ENCODE measurements around the gene RMND5A.

RMND5A gene

GRCh38 chr2:86746939-86747338, 26.8 kb downstream of the RMND5A start:
- Histone ChIP-seq H3K4me1 (ENCODE audit: control insufficient read depth, insufficient read depth, low read length) (peaks cover 11% of the 10 kb centered on the region), H3K27ac (ENCODE audit: low read depth, low read length) (no peak overlapping the region), H3K9ac (ENCODE audit: low read depth, low read length) (no peak overlapping the region), H3K36me3 (ENCODE audit: control insufficient read depth, insufficient read depth, low read length) (peaks cover 5% of the 10 kb centered on the region; the same call in 1 of the 2 replicates), H3K27me3 (ENCODE audit: control insufficient read depth, insufficient read depth, low read length) (no peaks in the 10 kb centered on the region), H3K4me3 (ENCODE audit: low read depth, low read length) (no peak overlapping the region), H3K9me3 (ENCODE audit: control insufficient read depth, insufficient read depth, low read length) (no peaks in the 10 kb centered on the region)

- Histone ChIP-seq H3K4me1 (ENCODE audit: control insufficient read depth, insufficient read depth, low read length) (peaks cover 11% of the 10 kb centered on the region), H3K9ac (ENCODE audit: low read depth, low read length) (peak overlapping the region; percentile 7; the same call in 1 of the 2 replicates), H3K9me3 (ENCODE audit: control insufficient read depth, insufficient read depth, low read length) (no peaks in the 10 kb centered on the region), H3K27me3 (ENCODE audit: control insufficient read depth, insufficient read depth, low read length) (no peaks in the 10 kb centered on the region), H3K27ac (ENCODE audit: low read depth, low read length) (no peak overlapping the region), H3K36me3 (ENCODE audit: control insufficient read depth, insufficient read depth, low read length) (peaks cover 15% of the 10 kb centered on the region), H3K4me3 (ENCODE audit: low read depth, low read length) (no peak overlapping the region)
Measured at GRCh38 chr2:86747711-86748639, 27.9 kb downstream of the RMND5A start.

- no peak overlapping the region for H3K4me3 ChIP-seq (ENCODE audit: low read depth, low read length)
- peaks cover 38% of the 10 kb centered on the region for H3K36me3 ChIP-seq (ENCODE audit: control insufficient read depth, insufficient read depth, low read length)
- no peaks in the 10 kb centered on the region for H3K27me3 ChIP-seq (ENCODE audit: control insufficient read depth, insufficient read depth, low read length)
- no peak overlapping the region for H3K27ac ChIP-seq (ENCODE audit: low read depth, low read length)
- no peaks in the 10 kb centered on the region for H3K9me3 ChIP-seq (ENCODE audit: control insufficient read depth, insufficient read depth, low read length)
- H3K9ac ChIP-seq (ENCODE audit: low read depth, low read length), result no peak overlapping the region
- peaks cover 10% of the 10 kb centered on the region for H3K4me1 ChIP-seq (ENCODE audit: control insufficient read depth, insufficient read depth, low read length)
Measured at GRCh38 chr2:86750240-86750839, 30.2 kb downstream of the RMND5A start.

- peaks cover 51% of the 10 kb centered on the region for H3K36me3 ChIP-seq (ENCODE audit: control insufficient read depth, insufficient read depth, low read length)
- no peak overlapping the region for H3K9ac ChIP-seq (ENCODE audit: low read depth, low read length)
- H3K9me3 ChIP-seq (ENCODE audit: control insufficient read depth, insufficient read depth, low read length), result no peaks in the 10 kb centered on the region
- H3K27me3 ChIP-seq (ENCODE audit: control insufficient read depth, insufficient read depth, low read length), result no peaks in the 10 kb centered on the region
- peaks cover 6% of the 10 kb centered on the region; the same call in 1 of the 2 replicates for H3K4me1 ChIP-seq (ENCODE audit: control insufficient read depth, insufficient read depth, low read length)
- H3K27ac ChIP-seq (ENCODE audit: low read depth, low read length), result no peak overlapping the region
- H3K4me3 ChIP-seq (ENCODE audit: low read depth, low read length), result no peak overlapping the region
Measured at GRCh38 chr2:86751778-86752177, 31.7 kb downstream of the RMND5A start.

GRCh38 chr2:86752934-86753333, 32.8 kb downstream of the RMND5A start:
- Histone ChIP-seq H3K9me3 (ENCODE audit: control insufficient read depth, insufficient read depth, low read length) (no peaks in the 10 kb centered on the region), H3K36me3 (ENCODE audit: control insufficient read depth, insufficient read depth, low read length) (peaks cover 51% of the 10 kb centered on the region), H3K27ac (ENCODE audit: low read depth, low read length) (no peak overlapping the region), H3K4me1 (ENCODE audit: control insufficient read depth, insufficient read depth, low read length) (peaks cover 3% of the 10 kb centered on the region; the same call in 1 of the 2 replicates), H3K9ac (ENCODE audit: low read depth, low read length) (no peak overlapping the region), H3K27me3 (ENCODE audit: control insufficient read depth, insufficient read depth, low read length) (no peaks in the 10 kb centered on the region), H3K4me3 (ENCODE audit: low read depth, low read length) (no peak overlapping the region)

GRCh38 chr2:86753606-86754005, 33.5 kb downstream of the RMND5A start:
- H3K36me3 ChIP-seq (ENCODE audit: control insufficient read depth, insufficient read depth, low read length), result peaks cover 51% of the 10 kb centered on the region
- H3K4me1 ChIP-seq (ENCODE audit: control insufficient read depth, insufficient read depth, low read length), result no peaks in the 10 kb centered on the region; the same call in 1 of the 2 replicates
- H3K27ac ChIP-seq (ENCODE audit: low read depth, low read length), result no peak overlapping the region

GRCh38 chr2:86758405-86758804, 38.3 kb downstream of the RMND5A start:
- Histone ChIP-seq H3K4me3 (ENCODE audit: low read depth, low read length) (no peak overlapping the region), H3K36me3 (ENCODE audit: control insufficient read depth, insufficient read depth, low read length) (peaks cover 37% of the 10 kb centered on the region), H3K9ac (ENCODE audit: low read depth, low read length) (no peak overlapping the region), H3K4me1 (ENCODE audit: control insufficient read depth, insufficient read depth, low read length) (no peaks in the 10 kb centered on the region), H3K9me3 (ENCODE audit: control insufficient read depth, insufficient read depth, low read length) (no peaks in the 10 kb centered on the region), H3K27ac (ENCODE audit: low read depth, low read length) (no peak overlapping the region), H3K27me3 (ENCODE audit: control insufficient read depth, insufficient read depth, low read length) (no peaks in the 10 kb centered on the region)

More at GRCh38 chr2:86753606-86754005, 33.5 kb downstream of the RMND5A start:
- no peak overlapping the region for H3K4me3 ChIP-seq (ENCODE audit: low read depth, low read length)
- H3K9ac ChIP-seq (ENCODE audit: low read depth, low read length), result no peak overlapping the region
- H3K9me3 ChIP-seq (ENCODE audit: control insufficient read depth, insufficient read depth, low read length), result no peaks in the 10 kb centered on the region
- H3K27me3 ChIP-seq (ENCODE audit: control insufficient read depth, insufficient read depth, low read length), result no peaks in the 10 kb centered on the region

- peaks cover 19% of the 10 kb centered on the region for H3K36me3 ChIP-seq (ENCODE audit: control insufficient read depth, insufficient read depth, low read length)
- H3K27ac ChIP-seq (ENCODE audit: low read depth, low read length), result no peak overlapping the region
- H3K4me1 ChIP-seq (ENCODE audit: control insufficient read depth, insufficient read depth, low read length), result no peaks in the 10 kb centered on the region
Measured at GRCh38 chr2:86760371-86760770, 40.3 kb downstream of the RMND5A start.

GRCh38 chr2:86764661-86765309, 44.7 kb downstream of the RMND5A start:
- Histone ChIP-seq H3K4me3 (ENCODE audit: low read depth, low read length) (no peak overlapping the region), H3K9ac (ENCODE audit: low read depth, low read length) (no peak overlapping the region), H3K9me3 (ENCODE audit: control insufficient read depth, insufficient read depth, low read length) (no peaks in the 10 kb centered on the region), H3K36me3 (ENCODE audit: control insufficient read depth, insufficient read depth, low read length) (peaks cover 43% of the 10 kb centered on the region), H3K27me3 (ENCODE audit: control insufficient read depth, insufficient read depth, low read length) (no peaks in the 10 kb centered on the region), H3K4me1 (ENCODE audit: control insufficient read depth, insufficient read depth, low read length) (no peaks in the 10 kb centered on the region), H3K27ac (ENCODE audit: low read depth, low read length) (no peak overlapping the region)

More at GRCh38 chr2:86760371-86760770, 40.3 kb downstream of the RMND5A start:
- Histone ChIP-seq H3K27me3 (ENCODE audit: control insufficient read depth, insufficient read depth, low read length) (no peaks in the 10 kb centered on the region), H3K9ac (ENCODE audit: low read depth, low read length) (no peak overlapping the region), H3K4me3 (ENCODE audit: low read depth, low read length) (no peak overlapping the region), H3K9me3 (ENCODE audit: control insufficient read depth, insufficient read depth, low read length) (no peaks in the 10 kb centered on the region)

GRCh38 chr2:86765310-86765695, 45.2 kb downstream of the RMND5A start:
- Histone ChIP-seq H3K36me3 (ENCODE audit: control insufficient read depth, insufficient read depth, low read length) (peaks cover 47% of the 10 kb centered on the region), H3K4me1 (ENCODE audit: control insufficient read depth, insufficient read depth, low read length) (no peaks in the 10 kb centered on the region), H3K9ac (ENCODE audit: low read depth, low read length) (no peak overlapping the region), H3K4me3 (ENCODE audit: low read depth, low read length) (no peak overlapping the region), H3K27me3 (ENCODE audit: control insufficient read depth, insufficient read depth, low read length) (no peaks in the 10 kb centered on the region), H3K9me3 (ENCODE audit: control insufficient read depth, insufficient read depth, low read length) (no peaks in the 10 kb centered on the region), H3K27ac (ENCODE audit: low read depth, low read length) (no peak overlapping the region)

Measured in HUES48 (cell line).